HG03457 (cell line): ENCODE results near the gene SLC23A2.
"Not testable (repeated sequence)": the region's sequence is repeated elsewhere in the genome, so short reads cannot be mapped to it uniquely, and the experiment has no call there.

Source experiments
- ATAC-seq: cut with Tn5 transposase; IDR thresholded peaks from one replicate; pipeline ENCODE4 v1.9.1; 2021; ENCODE audit warnings: moderate number of reproducible peaks; ENCODE audit not compliant: unreplicated experiment

SLC23A2 gene

GRCh38 chr20:4937407-4938319 is 63.6 kb downstream of the SLC23A2 start:
- ATAC-seq, result no peak

GRCh38 chr20:4936851-4937406 is 64.4 kb downstream of the SLC23A2 start:
- ATAC-seq, result no peak

GRCh38 chr20:4936392-4936850 is 64.9 kb downstream of the SLC23A2 start:
- no peak for ATAC-seq

- ATAC-seq, result no peak
Observed at GRCh38 chr20:4932061-4932460, 69.2 kb downstream of the SLC23A2 start.

GRCh38 chr20:4929686-4930397 is 71.5 kb downstream of the SLC23A2 start:
- ATAC-seq, result no peak

GRCh38 chr20:4926531-4927156 is 74.7 kb downstream of the SLC23A2 start:
- no peak for ATAC-seq

GRCh38 chr20:4925842-4926530 is 75.3 kb downstream of the SLC23A2 start:
- ATAC-seq, result no peak

- no peak for ATAC-seq
Observed at GRCh38 chr20:4924446-4924845, 76.9 kb downstream of the SLC23A2 start.

- ATAC-seq, result no peak
Observed at GRCh38 chr20:4924032-4924431, 77.3 kb downstream of the SLC23A2 start.

- no peak for ATAC-seq
Observed at GRCh38 chr20:4922186-4922585, 79.1 kb downstream of the SLC23A2 start.

GRCh38 chr20:4921271-4921670 is 80.0 kb downstream of the SLC23A2 start:
- not testable (repeated sequence) for ATAC-seq

- no peak for ATAC-seq
Observed at GRCh38 chr20:4920655-4921054, 80.7 kb downstream of the SLC23A2 start.

- no peak for ATAC-seq
Observed at GRCh38 chr20:4920131-4920530, 81.2 kb downstream of the SLC23A2 start.

- ATAC-seq, result no peak
Observed at GRCh38 chr20:4919047-4919704, 82.1 kb downstream of the SLC23A2 start.

- no peak for ATAC-seq
Observed at GRCh38 chr20:4918473-4918872, 82.8 kb downstream of the SLC23A2 start.

- ATAC-seq, result no peak
Observed at GRCh38 chr20:4916971-4917881, 84.1 kb downstream of the SLC23A2 start.

GRCh38 chr20:4913147-4913546 is 88.2 kb downstream of the SLC23A2 start:
- ATAC-seq, result no peak

GRCh38 chr20:4912380-4913142 is 88.7 kb downstream of the SLC23A2 start:
- no peak for ATAC-seq
